HL-60 (cell line): Measurements from ENCODE around the gene DCP1B.

Experiments used
- DNase-seq, 2 experiments: peaks; one replicate each; pipeline ENCODE4 v3.0.0-alpha.2; 2010 to 2020; ENCODE audit warnings: low read depth in 1 of 2, low spot score in 1 of 2
- H3K27ac ChIP-seq: fragments of 250-450 bp; sonication (Bioruptor Pico); replicated peaks from 2 replicates; pipeline ENCODE4 v1.5.1; 2020; ENCODE audit warnings: mild to moderate bottlenecking, moderate library complexity
- H3K27me3 ChIP-seq: fragments of 250-450 bp; sonication (Bioruptor Pico); 2 replicates; pipeline ENCODE4 v1.5.1; 2021; ENCODE audit warnings: mild to moderate bottlenecking, moderate library complexity; ENCODE audit not compliant: insufficient read depth, poor library complexity, severe bottlenecking
- H3K4me3 ChIP-seq: replicated peaks from 2 replicates; pipeline ENCODE4 v1.5.1; 2011; ENCODE audit warnings: mild to moderate bottlenecking, control low read depth, low read length; ENCODE audit not compliant: insufficient read depth
- CTCF ChIP-seq: IDR thresholded peaks from one replicate; pipeline ENCODE4 v1.5.1; 2011; ENCODE audit warnings: low read length, control low read depth, inconsistent platforms; ENCODE audit not compliant: insufficient read depth
- GABPA ChIP-seq: IDR thresholded peaks from 2 replicates; pipeline ENCODE4 v1.6.1; 2012; ENCODE audit warnings: low read depth
- POLR2AphosphoS5 ChIP-seq: IDR thresholded peaks from 2 replicates; pipeline ENCODE4 v1.6.1; 2012; ENCODE audit warnings: low read depth
- REST ChIP-seq: IDR thresholded peaks from 2 replicates; pipeline ENCODE4 v1.6.1; 2012; ENCODE audit warnings: low read depth; ENCODE audit not compliant: insufficient replicate concordance
- SPI1 ChIP-seq: IDR thresholded peaks from 2 replicates; pipeline ENCODE4 v1.6.1; 2012; ENCODE audit warnings: low read depth, mild to moderate bottlenecking, borderline replicate concordance

The DCP1B gene

GRCh38 chr12:1917172-1918070 is 86.8 kb downstream of the DCP1B start:
- DNase-seq: peak in 1 of 2 experiments; percentile 87
- TF ChIP-seq REST (no peak), GABPA (0 out of 2 replicates have a peak, but pooled peaks have one; percentile 21), SPI1 (peak; percentile 74; the same call in 1 of the 2 replicates)
- Histone ChIP-seq H3K27me3 (no peaks in the 10 kb centered on the region), H3K27ac (peak overlapping the region; percentile 81), H3K4me3 (peak overlapping the region; percentile 48)

- TF ChIP-seq REST (no peak), CTCF (no peak)
- H3K4me3 ChIP-seq: no peak overlapping the region
- DNase-seq: no peak
- H3K27me3 ChIP-seq: no peaks in the 10 kb centered on the region
- peak overlapping the region; percentile 81 for H3K27ac ChIP-seq
These were observed 87.7 kb downstream of the DCP1B start for GRCh38 chr12:1916371-1917171.

GRCh38 chr12:1915082-1915968 is 88.9 kb downstream of the DCP1B start:
- DNase-seq: peak in 1 of 2 experiments; percentile 82
- peak overlapping the region; percentile 81 for H3K27ac ChIP-seq
- no peaks in the 10 kb centered on the region for H3K27me3 ChIP-seq
- no peak overlapping the region for H3K4me3 ChIP-seq
- no peak for TF ChIP-seq REST
- peak; percentile 80 for TF ChIP-seq SPI1
- peak; percentile 75 for TF ChIP-seq POLR2AphosphoS5
